GM13976 (cell line): ENCODE results near the gene AIPL1.

Experiments
- DNase-seq: peaks from one replicate; pipeline ENCODE4 v3.0.0; 2012; ENCODE audit warnings: low spot score
- in situ Hi-C: fragments of 300-500 bp; cut with MboI; formaldehyde crosslinking; loops from one replicate; pipeline ENCODE4 v1.12.0; 2022; ENCODE audit warnings: low sequenced_read_pairs, mixed read lengths, inconsistent platforms; ENCODE audit not compliant: unreplicated experiment
- TF ChIP-seq, protein P1 (sequence below): IDR thresholded peaks from 2 replicates; pipeline ENCODE4 v1.5.1; 2012; ENCODE audit warnings: borderline replicate concordance, mild to moderate bottlenecking; ENCODE audit not compliant: insufficient read depth; ENCODE audit errors: extremely low read depth, missing control alignments, control extremely low read depth

Gene AIPL1

DNA sequence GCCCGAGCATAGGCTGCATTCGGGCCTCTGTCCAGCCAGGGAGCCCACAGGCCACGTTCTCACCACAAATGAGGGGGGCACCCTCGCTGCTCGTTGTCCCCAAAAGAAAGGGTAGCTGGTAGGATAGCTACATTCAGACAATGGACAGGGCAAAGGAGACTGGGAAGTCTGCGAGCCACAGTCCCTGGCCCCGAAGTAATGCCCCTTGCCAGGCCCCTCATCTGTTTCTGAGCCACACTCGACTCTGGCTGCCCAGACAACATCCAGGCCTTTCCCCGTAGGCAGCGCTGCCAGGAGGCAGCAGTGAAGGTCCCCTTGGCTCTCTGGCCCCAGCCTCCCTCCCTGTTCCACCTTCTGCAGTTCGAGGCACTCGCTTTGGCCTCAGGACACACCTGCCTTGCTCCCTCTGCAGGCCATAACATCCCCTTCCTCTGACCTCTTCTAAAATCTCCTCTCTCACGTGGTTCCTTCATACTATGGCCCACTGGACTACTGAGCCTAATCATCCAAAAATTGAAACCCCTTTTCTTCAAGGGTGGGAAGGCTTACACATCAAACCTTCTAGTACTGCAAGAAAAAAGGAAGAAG is 12.2 kb downstream of the AIPL1 start:
- in situ Hi-C loops, result loop anchor here (10.0 to 25.0 kb wide), 2 partner anchors 710 to 828 kb away; no protein-coding TSS in a partner anchor
- TF ChIP-seq, protein P1, sequence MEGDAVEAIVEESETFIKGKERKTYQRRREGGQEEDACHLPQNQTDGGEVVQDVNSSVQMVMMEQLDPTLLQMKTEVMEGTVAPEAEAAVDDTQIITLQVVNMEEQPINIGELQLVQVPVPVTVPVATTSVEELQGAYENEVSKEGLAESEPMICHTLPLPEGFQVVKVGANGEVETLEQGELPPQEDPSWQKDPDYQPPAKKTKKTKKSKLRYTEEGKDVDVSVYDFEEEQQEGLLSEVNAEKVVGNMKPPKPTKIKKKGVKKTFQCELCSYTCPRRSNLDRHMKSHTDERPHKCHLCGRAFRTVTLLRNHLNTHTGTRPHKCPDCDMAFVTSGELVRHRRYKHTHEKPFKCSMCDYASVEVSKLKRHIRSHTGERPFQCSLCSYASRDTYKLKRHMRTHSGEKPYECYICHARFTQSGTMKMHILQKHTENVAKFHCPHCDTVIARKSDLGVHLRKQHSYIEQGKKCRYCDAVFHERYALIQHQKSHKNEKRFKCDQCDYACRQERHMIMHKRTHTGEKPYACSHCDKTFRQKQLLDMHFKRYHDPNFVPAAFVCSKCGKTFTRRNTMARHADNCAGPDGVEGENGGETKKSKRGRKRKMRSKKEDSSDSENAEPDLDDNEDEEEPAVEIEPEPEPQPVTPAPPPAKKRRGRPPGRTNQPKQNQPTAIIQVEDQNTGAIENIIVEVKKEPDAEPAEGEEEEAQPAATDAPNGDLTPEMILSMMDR, result no peak
- DNase-seq, result no peak

DNA sequence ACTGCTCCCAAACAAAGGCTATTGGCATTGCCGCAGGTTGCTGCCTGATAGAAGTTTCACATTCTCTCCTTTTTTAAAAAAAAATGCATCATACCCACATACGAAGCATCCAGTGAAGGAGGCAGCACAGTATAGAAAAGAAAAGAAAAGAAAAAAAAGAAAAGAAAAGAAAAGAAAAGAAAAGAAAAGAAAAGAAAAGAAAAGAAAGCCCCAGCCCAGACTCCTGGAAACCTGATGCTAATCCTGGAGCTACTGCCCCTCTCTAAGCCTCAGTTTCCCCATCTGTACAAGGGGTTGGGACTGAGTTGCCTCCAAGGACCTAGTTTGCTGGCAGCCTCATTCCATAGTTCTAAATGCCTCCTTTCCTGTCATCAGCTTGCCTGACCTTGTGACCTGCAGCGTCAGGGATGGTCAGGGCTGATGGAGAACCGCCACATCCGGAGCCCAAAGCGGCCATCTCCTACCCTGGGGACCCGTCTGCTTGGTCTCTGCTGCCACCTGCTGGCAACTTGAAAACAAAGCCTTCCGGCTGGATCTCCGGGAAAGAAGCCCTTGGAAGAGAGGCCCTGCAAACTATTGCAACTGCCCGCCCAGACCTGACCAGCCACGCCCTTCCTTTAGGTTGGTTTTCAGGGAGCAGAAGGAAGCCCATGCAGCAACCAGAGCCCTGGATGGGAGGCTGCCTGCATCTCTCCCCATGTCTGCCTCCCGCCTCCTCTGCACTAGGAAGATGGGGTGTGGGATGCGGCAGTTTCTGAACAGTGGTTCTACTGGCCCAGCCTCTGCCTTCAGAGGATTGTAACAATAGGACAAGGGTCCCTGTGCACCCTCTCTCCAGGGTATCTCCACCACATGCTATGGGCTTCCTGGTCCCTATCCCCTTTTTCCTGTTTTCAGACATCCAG is 13.0 kb downstream of the AIPL1 start:
- in situ Hi-C loops, result loop anchor here (10.0 to 25.0 kb wide), 2 partner anchors 710 to 827 kb away; no protein-coding TSS in a partner anchor
- TF ChIP-seq, protein P1, result peak; percentile 79
- peak; percentile 88 for DNase-seq

DNA sequence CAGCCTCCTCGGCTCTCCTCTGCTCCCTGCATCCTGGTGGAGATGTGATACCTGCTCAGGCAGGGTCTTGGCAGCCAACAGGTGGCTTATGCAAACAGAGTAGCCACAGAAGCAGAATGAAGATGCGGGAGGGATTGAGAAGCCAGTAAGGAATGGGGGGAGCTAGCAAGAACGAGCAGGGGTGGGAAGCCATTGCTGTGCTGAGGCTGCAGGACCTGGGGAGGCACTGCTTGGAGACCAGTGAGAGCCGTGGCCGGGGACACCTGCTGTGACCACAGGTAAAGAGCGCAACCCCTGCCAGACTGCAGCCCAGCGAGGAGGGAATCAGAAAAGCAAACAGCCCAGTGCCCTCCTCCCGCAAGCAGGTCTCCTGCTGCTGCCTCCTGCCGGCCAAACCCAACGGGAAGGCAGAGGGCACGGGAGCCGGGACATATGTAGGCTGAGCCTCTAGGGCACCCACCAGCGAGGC is 14.7 kb downstream of the AIPL1 start:
- in situ Hi-C loops, result loop anchor here (10.0 to 25.0 kb wide), 2 partner anchors 708 to 825 kb away; no protein-coding TSS in a partner anchor
- TF ChIP-seq, protein P1, result no peak
- no peak for DNase-seq

DNA sequence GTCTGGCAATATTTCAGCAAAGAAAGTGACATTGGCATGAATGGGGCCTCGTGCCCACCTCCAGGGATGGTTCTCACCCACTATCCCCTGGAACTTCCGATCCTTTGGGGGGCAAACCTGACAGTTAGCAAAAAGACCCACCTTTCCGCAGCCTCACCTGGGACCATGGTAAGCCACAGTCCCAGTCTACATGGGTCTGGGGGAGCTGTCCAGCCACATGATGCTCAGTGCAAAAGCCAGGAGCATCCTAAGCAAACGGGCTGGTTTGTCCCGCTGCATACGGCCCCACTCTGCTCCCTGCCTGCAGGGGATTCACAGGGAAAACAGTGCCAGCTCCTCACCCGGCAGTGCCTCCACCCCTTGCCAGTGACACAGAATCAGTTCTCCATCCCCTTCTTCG is 19.3 kb downstream of the AIPL1 start:
- TF ChIP-seq, protein P1, result no peak
- no peak for DNase-seq
- in situ Hi-C loops, result loop anchor here (25.0 kb wide), 1 partner anchor 703 kb away; no protein-coding TSS in a partner anchor

DNA sequence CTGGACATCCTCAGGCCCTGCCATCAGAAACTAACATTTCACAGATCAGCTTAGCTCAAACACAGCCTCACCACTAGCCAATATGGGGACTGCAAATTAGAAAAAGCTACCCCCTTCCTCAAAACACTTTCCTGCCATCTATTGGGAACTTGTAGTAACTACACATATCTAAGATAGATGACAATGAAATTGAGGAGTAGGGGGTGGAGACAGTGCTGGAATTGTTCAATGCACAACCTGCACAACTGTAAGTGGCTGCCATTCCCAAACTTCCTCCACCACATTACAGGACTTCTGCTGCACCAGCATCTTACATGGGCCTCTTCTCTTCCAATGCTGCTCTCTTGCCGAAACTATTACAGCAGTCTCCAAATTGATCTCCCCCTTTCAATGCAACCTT is 21.9 kb downstream of the AIPL1 start:
- peak; percentile 69 for DNase-seq
- in situ Hi-C loops, result loop anchor here (25.0 kb wide), 1 partner anchor 701 kb away; no protein-coding TSS in a partner anchor
- TF ChIP-seq, protein P1, result no peak

DNA sequence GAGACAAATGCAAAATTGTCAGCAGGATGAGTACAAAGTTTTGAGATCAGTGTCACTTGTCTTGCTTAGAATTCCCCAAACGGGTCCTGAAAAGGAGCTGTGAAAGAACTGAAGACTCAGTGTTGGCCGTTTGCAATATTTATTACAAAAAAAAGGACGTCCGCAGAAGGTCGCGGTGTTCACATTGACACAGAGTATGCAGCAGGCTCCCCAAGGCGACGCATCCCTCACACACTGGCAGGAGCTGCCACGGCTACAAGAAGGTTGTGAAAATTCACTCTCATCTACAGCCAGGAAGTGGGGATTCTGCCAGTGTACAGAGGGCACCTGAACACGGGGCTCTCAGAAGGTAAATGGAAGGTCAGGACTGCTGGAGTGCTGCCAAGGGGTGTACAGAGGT is 26.2 kb downstream of the AIPL1 start:
- DNase-seq, result no peak
- TF ChIP-seq, protein P1, result no peak
- in situ Hi-C loops, result loop anchor here (10.0 to 25.0 kb wide), 2 partner anchors 696 to 824 kb away; partner anchors contain the start of gene NLRP1
